Tibial artery (tissue), 4 donors: ENCODE results near the gene PPP6R2.
"Not testable (repeated sequence)": the region's sequence is repeated elsewhere in the genome, so short reads cannot be mapped to it uniquely, and the experiment has no call there.

ENCODE experiments used
- DNase-seq, 2 donors: peaks; one replicate each; pipeline ENCODE4 v3.0.0-alpha.2; 2019
- H3K27ac ChIP-seq, 2 donors: fragments of 200-600 bp; sonication (generic) in 1 of 2; 1 replicate in 1 of 2; 2 replicates in 1 of 2; pipeline ENCODE4 v1.5.1; 2018 to 2019; ENCODE audit warnings: mild to moderate bottlenecking in 1 of 2
- H3K27me3 ChIP-seq, 2 donors: fragments of 200-600 bp; sonication (generic) in 1 of 2; one replicate each; pipeline versions ENCODE4 v1.5.1 to v1.6.0; 2016 to 2019
- H3K36me3 ChIP-seq, 3 donors: fragments of 200-600 bp; sonication (generic) in 2 of 3; one replicate each; pipeline ENCODE4 v1.5.1; 2016 to 2019; ENCODE audit warnings: mild to moderate bottlenecking in 2 of 3
- H3K4me1 ChIP-seq, 4 donors: fragments of 200-600 bp; sonication (generic) in 2 of 4; 1 replicate in 3 of 4; 2 replicates in 1 of 4; pipeline ENCODE4 v1.5.1; 2016 to 2019
- H3K4me3 ChIP-seq, 2 donors: fragments of 200-600 bp; sonication (generic) in 1 of 2; 1 replicate in 1 of 2; 2 replicates in 1 of 2; pipeline ENCODE4 v1.5.1; 2018 to 2019; ENCODE audit warnings: mild to moderate bottlenecking in 2 of 2
- H3K9me3 ChIP-seq, 3 donors: fragments of 200-600 bp; sonication (generic) in 1 of 3; one replicate each; pipeline ENCODE4 v1.5.1; 2016 to 2019
- CTCF ChIP-seq, 2 experiments: fragments of 200-600 bp in 1 of 2; fragments of 450-650 bp in 1 of 2; IDR thresholded peaks; one replicate each; pipeline ENCODE4 v1.5.1; 2017 to 2019; ENCODE audit warnings: antibody characterized with exemption in 2 of 2, mild to moderate bottlenecking in 1 of 2, moderate library complexity in 1 of 2
- intact Hi-C: fragments of 100-400 bp; cut with DNase I; formaldehyde crosslinking; loops from one replicate; pipeline ENCODE4 v1.15.0; 2023; ENCODE audit warnings: low total_unique reads

The PPP6R2 gene

GRCh38 chr22:50432131-50432876, 89.2 kb downstream of the PPP6R2 start:
- H3K4me3 ChIP-seq, result no peak overlapping the region
- DNase-seq, result no peak
- no peak overlapping the region for H3K27ac ChIP-seq
- no peaks in the 10 kb centered on the region for H3K27me3 ChIP-seq
- no peak for TF ChIP-seq CTCF (IDR thresholded peaks at IDR 0.05)
- H3K4me1 ChIP-seq, result no peaks in the 10 kb centered on the region
- intact Hi-C loops, result no loop called here
- peaks cover 64 to 82% (median 77%) of the 10 kb centered on the region in 3 donors for H3K36me3 ChIP-seq
- no peaks in the 10 kb centered on the region for H3K9me3 ChIP-seq

- intact Hi-C loops, H3K9me3 ChIP-seq, H3K4me3 ChIP-seq, H3K27me3 ChIP-seq, DNase-seq, H3K4me1 ChIP-seq, H3K27ac ChIP-seq: not testable (repeated sequence)
- peaks cover 62 to 82% (median 77%) of the 10 kb centered on the region in 3 donors for H3K36me3 ChIP-seq
These were observed 89.9 kb downstream of the PPP6R2 start for GRCh38 chr22:50432877-50433510.

- intact Hi-C loops, result no loop called here
- H3K9me3 ChIP-seq, result no peaks in the 10 kb centered on the region
- no peaks in the 10 kb centered on the region for H3K27me3 ChIP-seq
- no peaks in the 10 kb centered on the region for H3K4me1 ChIP-seq
- H3K36me3 ChIP-seq, result peaks cover 64 to 85% (median 77%) of the 10 kb centered on the region in 3 donors
- no peak for TF ChIP-seq CTCF (IDR thresholded peaks at IDR 0.05)
- H3K4me3 ChIP-seq, result no peak overlapping the region
- no peak for DNase-seq
- no peak overlapping the region for H3K27ac ChIP-seq
These were observed 91.7 kb downstream of the PPP6R2 start for GRCh38 chr22:50434849-50435248.

GRCh38 chr22:50435291-50436014, 92.3 kb downstream of the PPP6R2 start:
- Histone ChIP-seq H3K4me3 (no peak overlapping the region), H3K4me1 (no peaks in the 10 kb centered on the region), H3K27me3 (no peaks in the 10 kb centered on the region), H3K9me3 (no peaks in the 10 kb centered on the region), H3K36me3 (peaks cover 62 to 85% (median 80%) of the 10 kb centered on the region in 3 donors), H3K27ac (no peak overlapping the region)
- TF ChIP-seq CTCF (IDR thresholded peaks at IDR 0.05), result no peak
- DNase-seq, result no peak
- intact Hi-C loops, result no loop called here

GRCh38 chr22:50436015-50436830, 93.1 kb downstream of the PPP6R2 start:
- H3K4me1 ChIP-seq, result no peaks in the 10 kb centered on the region
- H3K27me3 ChIP-seq, result no peaks in the 10 kb centered on the region
- H3K27ac ChIP-seq, result no peak overlapping the region
- H3K9me3 ChIP-seq, result no peaks in the 10 kb centered on the region
- H3K36me3 ChIP-seq, result peaks cover 56 to 85% (median 84%) of the 10 kb centered on the region in 3 donors
- no peak for TF ChIP-seq CTCF (IDR thresholded peaks at IDR 0.05)
- no peak overlapping the region for H3K4me3 ChIP-seq
- intact Hi-C loops, result no loop called here
- no peak for DNase-seq
